ENCODE measurements around the gene SLC12A4. TPM values are rescaled to one million over a fixed set of nuclear protein-coding genes. Genes with fewer than 3 reads are reported as not detected.
A peak's percentile ranks its signal among the peaks of the same experiment; 100 is the strongest.

Gene SLC12A4
- total RNA-seq, 1 experiment from 2014 or later = 107 TPM

DNA sequence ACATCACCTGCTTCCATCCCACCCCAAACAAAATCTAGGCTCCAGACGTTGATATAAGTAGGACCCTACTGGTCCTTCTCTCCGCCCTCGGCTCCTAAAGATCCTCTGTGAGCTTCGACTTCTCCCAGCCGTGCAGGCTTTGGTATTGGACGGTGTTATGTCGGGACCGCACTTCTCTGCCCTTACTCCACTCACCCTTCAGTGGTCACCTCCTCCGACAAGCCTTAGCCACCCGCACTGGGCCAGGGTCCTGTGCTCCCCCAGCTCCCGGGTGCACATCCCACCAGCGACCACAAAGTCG, 33.4 kb downstream of the SLC12A4 start:
- Mint-ChIP-seq H3K4me3 (ENCODE audit: unreplicated experiment) (peak overlapping the region; percentile 100), H3K36me3 (ENCODE audit: insufficient read depth, unreplicated experiment) (peaks cover 69% of the 10 kb centered on the region), H3K9me3 (ENCODE audit: unreplicated experiment) (no peaks in the 10 kb centered on the region), H3K27me3 (ENCODE audit: insufficient read depth, unreplicated experiment) (no peaks in the 10 kb centered on the region), H3K27ac (ENCODE audit: low read depth, unreplicated experiment) (peak overlapping the region; percentile 98), H3K4me1 (ENCODE audit: insufficient read depth, unreplicated experiment) (peaks cover 30% of the 10 kb centered on the region)
- TF ChIP-seq, protein P1, sequence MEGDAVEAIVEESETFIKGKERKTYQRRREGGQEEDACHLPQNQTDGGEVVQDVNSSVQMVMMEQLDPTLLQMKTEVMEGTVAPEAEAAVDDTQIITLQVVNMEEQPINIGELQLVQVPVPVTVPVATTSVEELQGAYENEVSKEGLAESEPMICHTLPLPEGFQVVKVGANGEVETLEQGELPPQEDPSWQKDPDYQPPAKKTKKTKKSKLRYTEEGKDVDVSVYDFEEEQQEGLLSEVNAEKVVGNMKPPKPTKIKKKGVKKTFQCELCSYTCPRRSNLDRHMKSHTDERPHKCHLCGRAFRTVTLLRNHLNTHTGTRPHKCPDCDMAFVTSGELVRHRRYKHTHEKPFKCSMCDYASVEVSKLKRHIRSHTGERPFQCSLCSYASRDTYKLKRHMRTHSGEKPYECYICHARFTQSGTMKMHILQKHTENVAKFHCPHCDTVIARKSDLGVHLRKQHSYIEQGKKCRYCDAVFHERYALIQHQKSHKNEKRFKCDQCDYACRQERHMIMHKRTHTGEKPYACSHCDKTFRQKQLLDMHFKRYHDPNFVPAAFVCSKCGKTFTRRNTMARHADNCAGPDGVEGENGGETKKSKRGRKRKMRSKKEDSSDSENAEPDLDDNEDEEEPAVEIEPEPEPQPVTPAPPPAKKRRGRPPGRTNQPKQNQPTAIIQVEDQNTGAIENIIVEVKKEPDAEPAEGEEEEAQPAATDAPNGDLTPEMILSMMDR (IDR thresholded peaks at IDR 0.05; ENCODE audit: unreplicated experiment) = no peak
- ChIA-PET CTCF (interaction anchor here (0.8 to 2.6 kb wide), 9 partner anchors 12 to 388 kb away, joined by 3 to 11 read pairs (median 4); no protein-coding TSS in a partner anchor), POLR2A (interaction anchor here (0.9 to 4.3 kb wide), 37 partner anchors 10 to 373 kb away, joined by 3 to 45 read pairs (median 8); partner anchors contain the start of genes CENPT, CTCF, DDX28 and DUS2)
- peak; percentile 11 for DNase-seq (ENCODE audit: unreplicated experiment)
- BruUV-seq (replicated peaks) = no TSS peak
- intact Hi-C loops (cut with micrococcal nuclease) = no loop called here

DNA sequence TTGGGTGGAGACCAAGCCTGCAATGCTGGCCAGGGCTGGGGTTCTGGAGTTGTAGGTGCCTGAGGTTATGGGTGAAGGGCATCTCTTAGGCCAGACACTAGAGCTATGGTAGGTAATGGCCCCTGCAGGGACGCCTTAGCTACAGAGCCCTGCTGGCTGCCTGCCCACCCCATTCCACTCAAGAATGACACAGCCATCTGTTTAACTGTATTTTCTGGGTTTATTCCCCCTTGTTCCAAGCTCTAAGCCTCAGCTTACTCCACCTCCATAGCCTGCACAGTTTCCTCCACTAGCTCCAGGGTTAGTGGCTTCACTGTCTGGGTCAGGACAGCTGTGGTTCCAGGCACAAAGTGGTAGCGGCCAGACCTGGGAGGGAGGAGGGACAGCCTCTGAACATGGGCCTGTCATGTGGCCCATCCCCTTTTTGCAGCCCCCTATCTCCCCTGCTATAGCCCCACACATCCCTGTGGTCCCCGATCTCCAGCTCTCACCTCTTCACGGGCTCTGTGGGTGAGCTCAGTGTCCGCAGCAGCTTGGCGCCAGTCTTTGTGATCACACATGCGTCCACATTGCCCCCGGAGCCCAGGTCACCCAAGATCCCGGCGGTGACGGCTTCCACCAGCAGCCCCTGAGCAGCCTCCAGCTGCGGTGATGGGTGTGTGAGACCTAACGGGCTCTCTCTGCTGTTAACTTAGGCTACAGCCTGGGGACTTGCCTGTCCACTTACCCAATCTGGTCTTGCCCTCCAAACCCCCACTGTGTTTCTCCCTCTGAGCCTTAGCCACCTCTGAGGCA, 33.9 kb downstream of the SLC12A4 start:
- TF ChIP-seq, protein P1 (IDR thresholded peaks at IDR 0.05; ENCODE audit: unreplicated experiment) = no peak
- BruUV-seq (replicated peaks) = no TSS peak
- DNase-seq (ENCODE audit: unreplicated experiment) = no peak
- ChIA-PET POLR2A (interaction anchor here (0.6 to 4.3 kb wide), 21 partner anchors 9 to 303 kb away, joined by 3 to 45 read pairs (median 12); partner anchors contain the start of genes CENPT, DDX28, DUS2 and EDC4), CTCF (interaction anchor here (0.6 to 2.6 kb wide), 14 partner anchors 16 to 421 kb away, joined by 3 to 11 read pairs (median 4); no protein-coding TSS in a partner anchor)
- Mint-ChIP-seq H3K4me3 (ENCODE audit: unreplicated experiment) (peak overlapping the region; percentile 100), H3K27ac (ENCODE audit: low read depth, unreplicated experiment) (peak overlapping the region; percentile 98), H3K27me3 (ENCODE audit: insufficient read depth, unreplicated experiment) (no peaks in the 10 kb centered on the region), H3K36me3 (ENCODE audit: insufficient read depth, unreplicated experiment) (peaks cover 64% of the 10 kb centered on the region), H3K4me1 (ENCODE audit: insufficient read depth, unreplicated experiment) (peaks cover 28% of the 10 kb centered on the region), H3K9me3 (ENCODE audit: unreplicated experiment) (no peaks in the 10 kb centered on the region)
- intact Hi-C loops (cut with micrococcal nuclease) = no loop called here

DNA sequence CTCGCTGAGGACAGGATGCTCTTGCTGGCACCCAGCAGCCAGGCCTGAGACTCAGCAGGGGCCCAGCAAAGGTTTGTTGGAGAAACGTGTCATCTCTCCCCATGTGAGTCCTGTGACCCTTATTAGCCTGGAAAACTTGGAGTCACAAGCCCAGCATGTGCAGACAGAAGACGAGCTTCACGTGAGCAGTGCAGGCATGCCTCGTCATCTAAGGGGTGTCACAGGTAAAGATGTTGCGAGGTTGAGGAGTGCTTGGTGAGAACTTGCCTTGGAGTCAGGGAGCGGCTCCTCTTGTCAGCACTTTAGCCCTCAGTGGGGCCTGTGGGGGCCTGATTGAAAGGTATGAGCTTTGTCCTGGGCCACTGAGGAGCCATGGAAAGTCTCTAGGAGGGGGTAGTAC, 34.6 kb downstream of the SLC12A4 start:
- H3K27ac Mint-ChIP-seq (ENCODE audit: low read depth, unreplicated experiment) = no peak overlapping the region
- BruUV-seq (replicated peaks) = no TSS peak
- CTCF ChIA-PET = interaction anchor here (0.5 to 2.6 kb wide), 11 partner anchors 16 to 420 kb away, joined by 3 to 11 read pairs (median 3); no protein-coding TSS in a partner anchor
- DNase-seq (ENCODE audit: unreplicated experiment) = no peak
- intact Hi-C loops (cut with micrococcal nuclease) = no loop called here
- peaks cover 28% of the 10 kb centered on the region for H3K4me1 Mint-ChIP-seq (ENCODE audit: insufficient read depth, unreplicated experiment)
- no peaks in the 10 kb centered on the region for H3K9me3 Mint-ChIP-seq (ENCODE audit: unreplicated experiment)
- peak overlapping the region; percentile 100 for H3K4me3 Mint-ChIP-seq (ENCODE audit: unreplicated experiment)
- POLR2A ChIA-PET = interaction anchor here (0.6 to 4.3 kb wide), 7 partner anchors 9 to 89 kb away, joined by 3 to 45 read pairs (median 21); partner anchors contain the start of genes CENPT, EDC4 and PSKH1
- H3K36me3 Mint-ChIP-seq (ENCODE audit: insufficient read depth, unreplicated experiment) = peaks cover 58% of the 10 kb centered on the region
- H3K27me3 Mint-ChIP-seq (ENCODE audit: insufficient read depth, unreplicated experiment) = no peaks in the 10 kb centered on the region
- TF ChIP-seq, protein P1 (IDR thresholded peaks at IDR 0.05; ENCODE audit: unreplicated experiment) = no peak

DNA sequence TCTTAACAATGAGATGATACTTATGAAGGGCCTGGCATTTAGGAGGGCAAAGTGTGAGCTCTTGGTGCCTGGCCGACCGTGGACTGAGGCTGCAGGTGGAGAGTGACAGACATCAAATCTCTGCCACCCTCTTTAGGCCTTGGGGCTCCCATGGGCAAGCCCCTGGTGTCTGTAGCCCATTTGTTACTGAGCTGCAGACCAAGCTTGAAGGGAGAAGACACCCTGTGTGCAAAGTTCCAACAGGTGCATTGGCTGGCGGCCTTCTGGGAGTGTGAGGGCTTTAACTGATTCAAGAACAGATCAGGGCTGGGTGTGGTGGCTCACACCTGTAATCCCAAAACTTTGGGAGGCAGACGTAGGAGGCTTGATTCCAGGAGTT, 36.0 kb downstream of the SLC12A4 start:
- H3K4me3 Mint-ChIP-seq (ENCODE audit: unreplicated experiment) = no peak overlapping the region
- CTCF ChIA-PET = interaction anchor here (0.6 to 3.5 kb wide), 3 partner anchors 13 to 322 kb away, joined by 3 to 22 read pairs (median 4); no protein-coding TSS in a partner anchor
- H3K27ac Mint-ChIP-seq (ENCODE audit: low read depth, unreplicated experiment) = no peak overlapping the region

More for the DNA sequence above, 36.0 kb downstream of the SLC12A4 start:
- Mint-ChIP-seq H3K9me3 (ENCODE audit: unreplicated experiment) (no peaks in the 10 kb centered on the region), H3K36me3 (ENCODE audit: insufficient read depth, unreplicated experiment) (peaks cover 54% of the 10 kb centered on the region), H3K4me1 (ENCODE audit: insufficient read depth, unreplicated experiment) (peaks cover 27% of the 10 kb centered on the region), H3K27me3 (ENCODE audit: insufficient read depth, unreplicated experiment) (no peaks in the 10 kb centered on the region)
- intact Hi-C loops (cut with micrococcal nuclease) = no loop called here
- DNase-seq (ENCODE audit: unreplicated experiment) = no peak
- POLR2A ChIA-PET = no interaction called here
- TF ChIP-seq, protein P1 (IDR thresholded peaks at IDR 0.05; ENCODE audit: unreplicated experiment) = no peak
- BruUV-seq (replicated peaks) = no TSS peak

Measured in MCF 10A (cell line).